Right lobe of liver (tissue), 6 donors: ENCODE data around the gene PHKB. TPM values are rescaled to one million over a fixed set of nuclear protein-coding genes. Genes with fewer than 3 reads are reported as not detected.

ENCODE experiments used
- ATAC-seq, 4 donors: fragments of 200-7000 bp; cut with Tn5 transposase; one replicate each; pipeline ENCODE4 v1.9.1; 2020; ENCODE audit warnings: mild to moderate bottlenecking in 4 of 4, moderate library complexity in 4 of 4
- DNase-seq, 3 donors: peaks; one replicate each; pipeline ENCODE4 v3.0.0-alpha.2; 2020
- H3K27ac ChIP-seq, 3 donors: fragments of 200-600 bp; one replicate each; pipeline ENCODE4 v1.8.0; 2022
- H3K27me3 ChIP-seq, 2 donors: fragments of 200-600 bp; one replicate each; pipeline ENCODE4 v1.8.0; 2022
- H3K36me3 ChIP-seq, 4 donors: fragments of 200-600 bp; sonication (generic) in 1 of 4; one replicate each; pipeline versions ENCODE4 v1.5.1 to v1.8.0; 2017 to 2022; ENCODE audit warnings: control low read depth in 1 of 4
- H3K4me1 ChIP-seq, 4 donors: fragments of 200-600 bp; sonication (generic) in 1 of 4; one replicate each; pipeline versions ENCODE4 v1.5.1 to v1.8.0; 2017 to 2022; ENCODE audit warnings: control low read depth in 1 of 4
- H3K4me3 ChIP-seq, 3 donors: fragments of 200-600 bp; one replicate each; pipeline ENCODE4 v1.8.0; 2022
- H3K9me3 ChIP-seq, 4 donors: fragments of 200-600 bp; sonication (generic) in 1 of 4; one replicate each; pipeline versions ENCODE4 v1.5.1 to v1.8.0; 2017 to 2022; ENCODE audit warnings: control low read depth in 1 of 4
- POLR2A ChIP-seq: fragments of 450-650 bp; IDR thresholded peaks from one replicate; pipeline ENCODE4 v1.6.1; 2017; ENCODE audit warnings: antibody characterized with exemption, mild to moderate bottlenecking
- WGBS: methylation state at CpG from one replicate; pipeline ENCODE4 v1.1.6; 2018; ENCODE audit warnings: low coverage, low lambda C conversion rate; ENCODE audit not compliant: insufficient coverage; ENCODE audit errors: missing lambda C conversion rate; 5-methylcytosine and 5-hydroxymethylcytosine counted together
- intact Hi-C, 2 donors: fragments of 100-400 bp; cut with DNase I; formaldehyde crosslinking; loops; one replicate each; pipeline versions ENCODE4 v1.11.2 to v1.14.1; 2022
- total RNA-seq, 6 experiments: library from RNA; depleted of rRNA in 2 of 6; stranded (reverse); fragments of >200 nt in 2 of 6; fragmentation: NEBNext Ultra II Directional in 3 of 6; extraction: Animal tissue kit (Norgen Biotek cat#: 25700) in 3 of 6; gene quantifications; one replicate each; pipeline versions ENCODE4 v1.1.0 to v1.2.4, GENCODE V29; 2016 to 2023
- TF ChIP-seq, protein P1 (sequence below), 4 donors: fragments of 200-600 bp in 3 of 4; fragments of 450-650 bp in 1 of 4; IDR thresholded peaks; one replicate each; pipeline versions ENCODE4 v1.5.1 to v1.8.0; 2016 to 2022; ENCODE audit warnings: antibody characterized with exemption in 4 of 4, mild to moderate bottlenecking in 2 of 4
- donor health status: DM: no; HTN: yes; CAD: no.
- donor health status: DM: no; HTN: no; CAD: no.
- donor health status: DM: no; HTN: no; CAD: no.
- donor health status: DM: no; HTN: yes; CAD: no.
- donor health status: DM: no; HTN: yes; CAD: no.

The PHKB gene
- total RNA-seq, 6 experiments from 2014 or later = 28.9 to 45.3 (median 35.4) TPM

- Histone ChIP-seq H3K9me3 (no peaks in the 10 kb centered on the region), H3K4me3 (no peak overlapping the region), H3K4me1 (no peaks in the 10 kb centered on the region), H3K27ac (no peak overlapping the region), H3K36me3 (no peaks in the 10 kb centered on the region), H3K27me3 (no peaks in the 10 kb centered on the region)
- peak; percentile 21 to 80 (median 62) for ATAC-seq
- intact Hi-C loops = no loop called here
- DNase-seq = no peak
- TF ChIP-seq, protein P1, sequence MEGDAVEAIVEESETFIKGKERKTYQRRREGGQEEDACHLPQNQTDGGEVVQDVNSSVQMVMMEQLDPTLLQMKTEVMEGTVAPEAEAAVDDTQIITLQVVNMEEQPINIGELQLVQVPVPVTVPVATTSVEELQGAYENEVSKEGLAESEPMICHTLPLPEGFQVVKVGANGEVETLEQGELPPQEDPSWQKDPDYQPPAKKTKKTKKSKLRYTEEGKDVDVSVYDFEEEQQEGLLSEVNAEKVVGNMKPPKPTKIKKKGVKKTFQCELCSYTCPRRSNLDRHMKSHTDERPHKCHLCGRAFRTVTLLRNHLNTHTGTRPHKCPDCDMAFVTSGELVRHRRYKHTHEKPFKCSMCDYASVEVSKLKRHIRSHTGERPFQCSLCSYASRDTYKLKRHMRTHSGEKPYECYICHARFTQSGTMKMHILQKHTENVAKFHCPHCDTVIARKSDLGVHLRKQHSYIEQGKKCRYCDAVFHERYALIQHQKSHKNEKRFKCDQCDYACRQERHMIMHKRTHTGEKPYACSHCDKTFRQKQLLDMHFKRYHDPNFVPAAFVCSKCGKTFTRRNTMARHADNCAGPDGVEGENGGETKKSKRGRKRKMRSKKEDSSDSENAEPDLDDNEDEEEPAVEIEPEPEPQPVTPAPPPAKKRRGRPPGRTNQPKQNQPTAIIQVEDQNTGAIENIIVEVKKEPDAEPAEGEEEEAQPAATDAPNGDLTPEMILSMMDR (IDR thresholded peaks at IDR 0.05) = no peak
- no peak for TF ChIP-seq POLR2A
- WGBS = 10% methylated on average over 2 of the region's 6 CpGs
Observed at GRCh38 chr16:47713225-47713595, 252.1 kb downstream of the PHKB start.

DNA sequence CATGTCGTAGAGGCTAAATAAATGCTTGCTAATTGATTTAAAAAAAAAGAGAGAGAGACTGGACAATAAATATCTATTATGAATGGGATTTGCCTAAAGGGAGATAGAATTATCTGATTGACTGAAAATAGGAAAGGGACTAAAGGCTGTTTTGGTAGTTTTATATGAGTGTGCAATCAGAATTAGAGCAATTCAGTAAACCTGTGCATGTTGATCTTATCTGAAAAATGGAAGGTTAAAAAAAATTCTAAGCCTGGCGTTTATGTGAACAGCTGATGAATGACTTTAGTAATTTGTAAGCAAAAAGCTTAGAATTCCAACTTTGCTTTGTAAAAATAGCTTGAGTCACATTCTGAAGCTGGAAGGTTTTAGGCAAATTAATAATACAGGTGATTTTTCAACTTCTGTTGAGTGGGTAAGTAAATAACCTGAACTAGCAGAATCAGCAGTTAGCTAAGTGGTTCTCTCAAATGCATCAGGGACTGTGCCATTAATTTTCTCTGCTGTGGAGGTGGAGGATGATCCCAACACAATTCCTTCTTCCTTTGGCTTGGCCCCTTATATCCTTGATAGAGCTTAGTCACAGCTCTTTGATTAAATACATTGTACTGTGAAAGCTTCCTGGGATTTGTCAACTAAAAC lies 254.4 kb downstream of the PHKB start:
- no peak overlapping the region for H3K4me3 ChIP-seq
- WGBS = 76% methylated on average over 2 of the region's 2 CpGs

DNA sequence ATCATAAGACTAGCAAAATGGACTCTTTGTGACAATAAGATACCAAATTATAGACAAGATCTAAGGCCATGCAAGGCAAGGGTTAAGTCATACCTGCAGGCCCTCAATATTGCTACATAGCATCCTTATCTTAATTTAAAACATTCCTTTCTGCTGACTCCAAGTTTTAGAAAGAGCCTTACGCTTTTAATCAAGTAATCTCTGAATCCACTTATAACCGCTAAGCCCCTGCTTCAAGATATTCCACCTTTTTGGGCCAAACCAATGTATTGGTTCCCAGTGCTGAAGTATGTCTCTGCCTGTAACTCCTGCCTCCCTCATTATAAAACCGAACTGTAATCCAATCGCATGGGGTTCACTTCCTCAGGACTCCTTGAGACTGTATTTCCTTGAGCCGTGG lies 255.4 kb downstream of the PHKB start:
- WGBS = 83% methylated on average over 5 of the region's 5 CpGs
- DNase-seq (no peak), ATAC-seq (no peak)

More for the DNA sequence above, 254.4 kb downstream of the PHKB start:
- no peak overlapping the region for H3K27ac ChIP-seq
- no peak for DNase-seq
- TF ChIP-seq, protein P1 (IDR thresholded peaks at IDR 0.05) = no peak
- no peak for TF ChIP-seq POLR2A
- no peaks in the 10 kb centered on the region for H3K36me3 ChIP-seq
- H3K4me1 ChIP-seq = no peaks in the 10 kb centered on the region
- no peaks in the 10 kb centered on the region for H3K27me3 ChIP-seq
- no peak for ATAC-seq
- intact Hi-C loops = no loop called here
- H3K9me3 ChIP-seq = no peaks in the 10 kb centered on the region

GRCh38 chr16:47719713-47720112 lies 258.6 kb downstream of the PHKB start:
- no peaks in the 10 kb centered on the region for H3K36me3 ChIP-seq
- intact Hi-C loops = no loop called here
- DNase-seq (no peak), ATAC-seq (no peak)
- WGBS = 56% methylated on average over 3 of the region's 4 CpGs
- H3K4me1 ChIP-seq = no peaks in the 10 kb centered on the region
- H3K4me3 ChIP-seq = no peak overlapping the region
- no peak for TF ChIP-seq POLR2A
- TF ChIP-seq, protein P1 (IDR thresholded peaks at IDR 0.05) = no peak
- H3K9me3 ChIP-seq = no peaks in the 10 kb centered on the region
- no peaks in the 10 kb centered on the region for H3K27me3 ChIP-seq
- H3K27ac ChIP-seq = no peak overlapping the region

More for the DNA sequence above, 255.4 kb downstream of the PHKB start:
- Histone ChIP-seq H3K4me3 (no peak overlapping the region), H3K27ac (no peak overlapping the region), H3K27me3 (no peaks in the 10 kb centered on the region), H3K9me3 (no peaks in the 10 kb centered on the region), H3K4me1 (no peaks in the 10 kb centered on the region), H3K36me3 (no peaks in the 10 kb centered on the region)
- TF ChIP-seq, protein P1 (IDR thresholded peaks at IDR 0.05) = no peak
- TF ChIP-seq POLR2A = no peak
- intact Hi-C loops = no loop called here
